Neuron (in vitro differentiated cells): ENCODE measurements around the gene CTSK.
"Not testable (repeated sequence)": the region's sequence is repeated elsewhere in the genome, so short reads cannot be mapped to it uniquely, and the experiment has no call there.

Source experiments
- H2AFZ ChIP-seq: one replicate; pipeline ENCODE4 v1.6.1; 2013; ENCODE audit warnings: low read depth, mild to moderate bottlenecking, inconsistent platforms, low read length, moderate library complexity
- H3K27me3 ChIP-seq: one replicate; pipeline ENCODE4 v1.6.1; 2013; ENCODE audit warnings: low read length; ENCODE audit not compliant: insufficient read depth
- H3K36me3 ChIP-seq: one replicate; pipeline ENCODE4 v1.6.1; 2013; ENCODE audit warnings: low read length; ENCODE audit not compliant: insufficient read depth
- H3K4me1 ChIP-seq: one replicate; pipeline ENCODE4 v1.6.1; 2013; ENCODE audit warnings: low read length; ENCODE audit not compliant: insufficient read depth
- H3K4me3 ChIP-seq: 2 replicates; pipeline ENCODE4 v1.5.1; 2013; ENCODE audit warnings: mild to moderate bottlenecking, low read length, moderate library complexity
- H3K9me3 ChIP-seq: one replicate; pipeline ENCODE4 v1.6.1; 2013; ENCODE audit warnings: low read length

The CTSK gene

DNA sequence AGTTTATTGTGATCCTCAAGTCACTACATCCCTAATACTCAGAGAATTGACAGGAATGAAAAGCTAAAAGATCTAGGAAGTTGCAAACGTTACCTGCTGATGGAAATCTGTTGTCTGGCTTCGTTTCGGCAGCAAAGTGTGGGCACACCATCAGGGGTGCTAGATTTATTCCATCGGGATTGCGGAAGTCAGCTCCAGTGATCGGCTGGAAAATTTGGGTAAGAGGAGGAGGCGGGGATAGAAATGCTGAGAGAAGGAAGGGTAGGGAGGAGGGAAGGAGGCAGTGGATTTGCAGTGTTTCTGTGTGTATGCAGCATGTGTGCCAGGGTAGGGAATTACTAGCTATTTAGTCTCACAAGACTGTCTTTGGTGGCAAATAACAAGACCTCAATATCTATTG, at the start of gene CTSK:
Gene CTSK (minus strand): TSS at position 140 of the 400 bp plus-strand sequence. CDS start 1,455 bp downstream, outside the sequence.
- Histone ChIP-seq H3K36me3 (peaks cover 25% of the 10 kb centered on the region), H3K4me1 (no peaks in the 10 kb centered on the region), H3K9me3 (no peaks in the 10 kb centered on the region), H3K27me3 (no peaks in the 10 kb centered on the region), H3K4me3 (no peak within 1 kb of the TSS), H2AFZ (no peak within 1 kb of the TSS)

DNA sequence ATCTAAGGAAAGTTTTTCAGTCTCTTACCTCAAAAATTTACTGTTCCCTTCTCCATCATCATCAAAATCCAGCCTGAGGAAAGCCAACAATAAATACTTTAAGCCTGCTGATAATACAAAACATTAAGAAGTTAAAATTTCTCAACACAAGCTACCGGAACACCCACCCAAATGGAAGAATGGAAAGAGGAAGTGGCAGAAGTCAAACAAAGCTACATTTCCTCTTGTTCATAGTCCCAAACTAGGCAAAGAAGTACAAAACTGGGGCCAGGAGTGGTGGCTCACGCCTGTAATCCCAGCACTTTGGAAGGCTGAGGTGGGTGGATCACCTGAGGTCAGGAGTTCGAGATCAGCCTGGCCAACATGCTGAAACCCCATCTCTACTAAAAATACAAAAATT, 44.7 kb upstream of the CTSK start:
- H3K36me3 ChIP-seq = peaks cover 31% of the 10 kb centered on the region
- not testable (repeated sequence) for H3K4me3 ChIP-seq, H3K27me3 ChIP-seq, H3K4me1 ChIP-seq, H3K9me3 ChIP-seq, H2AFZ ChIP-seq

DNA sequence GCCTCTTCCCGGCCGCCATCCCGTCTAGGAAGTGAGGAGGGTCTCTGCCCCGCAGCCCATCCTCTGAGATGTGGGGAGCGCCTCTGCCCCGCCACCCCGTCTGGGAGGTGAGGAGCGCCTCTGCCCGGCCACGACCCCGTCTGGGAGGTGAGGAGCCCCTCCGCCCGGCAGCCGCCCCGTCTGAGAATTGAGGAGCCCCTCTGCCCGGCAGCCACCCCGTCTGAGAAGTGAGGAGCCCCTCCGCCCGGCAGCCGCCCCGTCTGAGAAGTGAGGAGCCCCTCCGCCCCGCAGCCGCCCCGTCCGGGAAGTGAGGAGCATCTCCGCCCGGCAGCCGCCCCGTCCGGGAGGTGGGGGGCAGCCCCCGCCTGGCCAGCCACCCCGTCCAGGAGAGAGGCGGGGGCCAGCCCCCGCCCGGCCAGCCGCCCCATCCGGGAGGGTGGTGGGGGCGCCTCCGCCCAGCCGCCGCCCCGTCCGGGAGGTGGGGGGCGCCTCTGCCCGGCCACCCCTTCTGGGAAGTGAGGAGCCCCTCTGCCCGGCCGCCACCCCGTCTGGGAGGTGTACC, 42.8 kb upstream of the CTSK start:
- not testable (repeated sequence) for H3K27me3 ChIP-seq, H2AFZ ChIP-seq, H3K9me3 ChIP-seq, H3K4me3 ChIP-seq, H3K4me1 ChIP-seq
- H3K36me3 ChIP-seq = peaks cover 34% of the 10 kb centered on the region

DNA sequence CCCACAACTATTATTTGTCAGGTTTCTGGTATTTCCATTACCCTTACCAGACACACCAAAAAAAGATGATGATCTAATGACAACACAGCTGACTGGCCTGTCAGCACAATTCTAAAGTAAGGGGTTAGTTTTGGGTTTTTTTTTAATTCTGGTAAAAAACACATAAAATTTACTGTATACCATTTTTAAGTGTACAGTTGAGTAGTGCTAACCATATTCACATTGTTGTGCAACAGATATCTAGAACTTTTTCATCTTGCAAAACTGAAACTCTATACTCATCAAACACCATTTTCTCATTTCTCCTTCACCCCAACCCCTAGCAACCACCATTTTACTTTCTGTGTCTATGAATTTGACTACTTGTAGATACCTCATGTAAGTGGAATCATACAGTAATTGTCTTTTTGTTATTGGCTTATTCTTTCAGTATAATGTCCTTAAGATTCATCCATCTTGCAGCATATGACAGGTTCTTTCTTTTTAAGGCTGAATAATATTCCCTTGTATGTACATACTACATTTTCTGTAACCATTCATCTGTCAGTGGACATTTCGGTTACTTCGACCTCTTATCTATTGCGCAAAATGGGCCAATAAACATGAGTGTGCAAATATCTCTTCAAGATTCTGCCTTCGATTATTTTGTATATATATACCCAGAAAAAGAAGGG, 38.5 kb upstream of the CTSK start:
- peaks cover 14% of the 10 kb centered on the region for H3K36me3 ChIP-seq
- H3K4me1 ChIP-seq = no peaks in the 10 kb centered on the region
- no peak overlapping the region for H3K4me3 ChIP-seq
- peaks cover 3% of the 10 kb centered on the region for H3K9me3 ChIP-seq
- H2AFZ ChIP-seq = no peak overlapping the region
- no peaks in the 10 kb centered on the region for H3K27me3 ChIP-seq

DNA sequence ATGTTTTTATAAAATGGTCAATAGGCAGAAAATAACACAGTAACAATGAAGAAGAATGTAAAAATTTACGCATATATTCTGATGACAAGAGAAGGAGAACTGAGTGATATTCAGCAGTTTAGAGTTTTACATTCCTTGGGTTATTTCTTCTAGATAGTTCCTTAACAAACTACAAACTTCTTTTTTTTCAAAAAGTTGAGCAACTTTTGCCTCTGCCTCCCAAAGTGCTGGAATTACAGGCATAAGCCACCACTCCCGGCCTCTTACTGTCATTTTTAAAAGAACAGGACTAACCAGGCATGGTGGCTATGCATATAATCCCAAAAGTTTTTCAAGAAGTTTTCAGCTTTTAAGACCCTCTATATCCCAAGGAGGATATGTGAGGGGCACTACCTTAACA, 35.4 kb upstream of the CTSK start:
- no peaks in the 10 kb centered on the region for H3K27me3 ChIP-seq
- H3K9me3 ChIP-seq = no peaks in the 10 kb centered on the region
- H3K36me3 ChIP-seq = peaks cover 18% of the 10 kb centered on the region
- no peak overlapping the region for H3K4me3 ChIP-seq
- no peak overlapping the region for H2AFZ ChIP-seq
- no peaks in the 10 kb centered on the region for H3K4me1 ChIP-seq

DNA sequence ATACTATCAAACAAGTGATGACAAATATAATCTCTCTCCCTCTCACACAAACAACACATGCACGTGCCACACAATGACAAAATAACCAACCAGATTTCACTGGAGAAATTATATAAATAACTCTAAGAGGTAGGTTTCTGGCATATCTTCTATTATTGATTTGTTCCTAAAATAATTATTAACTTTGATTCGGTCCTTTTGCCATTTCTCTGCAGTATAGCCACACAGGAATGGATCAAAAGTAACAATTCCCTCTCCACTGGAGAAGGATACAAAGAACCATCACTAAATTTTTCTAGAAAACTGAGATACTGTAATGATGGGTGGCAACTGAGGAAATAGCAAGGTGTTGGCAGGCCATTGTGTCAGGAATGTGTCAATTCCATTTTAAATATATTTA, 34.9 kb upstream of the CTSK start:
- H3K36me3 ChIP-seq = peaks cover 16% of the 10 kb centered on the region

DNA sequence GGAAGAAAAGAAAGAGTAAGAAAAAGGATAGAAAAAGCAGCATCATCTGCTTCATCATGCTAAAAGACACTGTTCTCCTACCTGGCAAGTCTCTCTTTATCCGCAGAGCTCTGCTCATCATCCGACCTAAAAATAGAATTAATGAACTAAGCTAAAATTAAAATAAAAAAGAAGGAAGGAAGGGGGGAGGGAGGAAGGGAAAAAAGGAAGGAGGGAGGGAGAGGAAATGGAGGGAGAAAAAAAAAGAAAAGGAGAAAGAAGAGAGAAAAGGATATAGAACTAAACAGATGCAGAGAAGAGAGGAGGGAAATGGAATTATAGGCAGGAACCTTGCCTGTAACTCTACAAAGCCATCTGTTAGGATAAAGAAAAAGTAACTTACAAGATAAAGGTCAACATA, 34.3 kb upstream of the CTSK start:
- no peaks in the 10 kb centered on the region for H3K9me3 ChIP-seq
- no peaks in the 10 kb centered on the region for H3K4me1 ChIP-seq
- no peak overlapping the region for H2AFZ ChIP-seq
- H3K4me3 ChIP-seq = no peak overlapping the region
- H3K36me3 ChIP-seq = peaks cover 17% of the 10 kb centered on the region
- no peaks in the 10 kb centered on the region for H3K27me3 ChIP-seq

More for the DNA sequence above, 34.9 kb upstream of the CTSK start:
- Histone ChIP-seq H3K9me3 (no peaks in the 10 kb centered on the region), H2AFZ (no peak overlapping the region), H3K4me3 (no peak overlapping the region), H3K27me3 (no peaks in the 10 kb centered on the region), H3K4me1 (no peaks in the 10 kb centered on the region)

DNA sequence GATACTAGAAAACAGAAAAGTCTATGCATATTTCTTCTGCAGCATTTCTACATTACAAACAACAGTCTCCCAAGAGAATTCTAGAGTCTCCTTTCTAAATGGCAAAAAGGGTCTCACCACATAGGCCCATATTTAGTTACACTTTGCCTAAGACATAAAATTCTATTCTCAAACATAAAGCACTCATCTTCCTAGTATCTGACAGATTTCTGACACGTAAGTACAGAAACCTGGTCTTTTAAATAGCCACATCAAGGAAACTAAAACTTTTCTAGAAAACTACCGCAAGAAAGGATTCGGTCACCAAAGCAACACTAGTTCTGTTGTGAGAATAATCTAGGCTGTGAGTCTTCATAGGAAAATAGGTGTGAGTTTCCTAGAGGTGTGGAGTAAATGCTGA, 33.6 kb upstream of the CTSK start:
- Histone ChIP-seq H2AFZ (no peak overlapping the region), H3K4me3 (no peak overlapping the region), H3K4me1 (no peaks in the 10 kb centered on the region), H3K9me3 (no peaks in the 10 kb centered on the region), H3K36me3 (peaks cover 18% of the 10 kb centered on the region), H3K27me3 (no peaks in the 10 kb centered on the region)

DNA sequence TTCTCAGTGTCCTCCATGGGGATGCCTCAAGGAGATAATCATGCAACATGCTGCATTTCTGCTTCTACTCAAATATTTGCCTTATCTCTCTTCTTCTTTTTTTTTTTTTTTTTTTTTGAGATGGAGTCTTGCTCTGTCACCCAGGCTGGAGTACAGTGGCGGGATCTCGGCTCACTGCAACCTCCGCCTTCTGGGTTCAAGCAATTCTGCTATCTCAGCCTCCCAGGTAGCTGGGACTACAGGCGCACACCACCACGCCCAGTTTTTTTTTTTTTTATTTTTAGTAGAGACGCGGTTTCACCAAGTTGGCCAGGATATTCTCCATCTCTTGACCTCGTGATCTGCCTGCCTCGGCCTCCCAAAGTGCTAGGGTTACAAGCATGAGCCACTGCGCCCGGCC, 32.8 kb upstream of the CTSK start:
- H3K4me1 ChIP-seq, H3K9me3 ChIP-seq, H3K4me3 ChIP-seq, H3K27me3 ChIP-seq, H2AFZ ChIP-seq: not testable (repeated sequence)
- peaks cover 21% of the 10 kb centered on the region for H3K36me3 ChIP-seq

DNA sequence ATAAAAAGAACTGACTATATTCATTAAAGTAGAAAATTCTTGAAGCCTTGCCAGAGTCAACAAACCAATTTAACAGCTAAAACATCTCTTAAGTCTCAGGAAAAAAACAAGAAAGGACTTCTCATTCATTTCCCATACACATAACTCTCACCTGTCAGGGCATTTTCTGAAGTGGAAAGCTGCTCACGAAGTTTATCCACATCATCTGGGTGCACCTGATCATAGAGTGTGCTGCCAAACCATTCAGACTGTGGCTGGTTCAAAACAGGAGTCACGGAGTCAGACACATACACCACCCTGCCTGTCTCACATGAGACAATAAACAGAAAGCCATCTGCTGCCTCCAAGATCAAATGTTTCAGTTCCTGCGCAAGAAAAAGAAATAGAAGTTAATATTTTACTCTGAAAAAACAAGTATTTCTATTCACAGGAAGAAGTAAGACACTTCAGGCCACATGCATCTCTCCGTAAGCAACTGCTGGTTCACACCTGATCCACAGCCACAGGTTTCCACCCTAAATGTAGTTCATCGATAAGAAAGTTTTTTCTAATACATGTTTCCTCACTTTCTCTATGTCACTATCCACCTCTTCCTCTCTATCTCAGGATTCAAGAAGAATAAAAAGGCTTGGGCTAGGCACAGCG, 28.2 kb upstream of the CTSK start:
- H3K9me3 ChIP-seq = no peaks in the 10 kb centered on the region
- no peaks in the 10 kb centered on the region for H3K4me1 ChIP-seq
- no peaks in the 10 kb centered on the region for H3K27me3 ChIP-seq
- H3K4me3 ChIP-seq = no peak overlapping the region
- peaks cover 46% of the 10 kb centered on the region for H3K36me3 ChIP-seq
- no peak overlapping the region for H2AFZ ChIP-seq

DNA sequence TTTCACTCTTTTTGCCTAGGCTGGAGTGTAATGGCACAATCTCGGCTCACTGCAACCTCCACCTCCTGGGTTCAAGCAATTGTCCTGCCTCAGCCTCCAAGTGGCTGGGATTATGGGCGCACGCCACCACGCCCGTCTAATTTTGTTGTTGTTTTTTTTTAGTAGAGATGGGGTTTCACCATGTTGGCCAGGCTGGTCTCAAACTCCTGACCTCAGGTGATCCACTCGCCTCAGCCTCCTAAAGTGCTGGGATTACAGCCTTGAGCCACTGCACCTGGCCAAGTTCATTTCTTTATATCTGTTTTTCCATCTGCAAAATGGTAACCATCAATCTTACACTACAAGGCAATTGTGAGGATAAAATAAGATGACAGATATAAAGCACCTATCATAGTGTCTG, 25.9 kb upstream of the CTSK start:
- H2AFZ ChIP-seq = not testable (repeated sequence)

DNA sequence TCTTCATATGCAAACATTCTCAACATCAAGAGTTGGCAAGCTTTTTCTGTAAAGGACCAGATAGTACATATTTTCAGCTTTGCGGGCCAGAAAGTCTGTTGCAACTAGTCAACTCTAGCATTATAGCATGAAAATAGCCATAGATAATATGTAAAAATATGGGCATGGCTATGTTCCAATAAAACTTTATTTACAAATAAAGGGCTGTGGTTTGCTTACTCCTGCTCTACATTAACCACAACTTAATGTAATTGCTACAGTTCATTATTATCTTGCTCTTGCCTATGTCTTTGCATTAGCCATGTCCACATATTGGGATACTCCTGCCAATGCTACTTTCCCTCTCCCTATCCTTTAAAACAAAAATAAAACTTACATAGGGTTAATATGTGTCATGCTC, 24.5 kb upstream of the CTSK start:
- H3K9me3 ChIP-seq = no peaks in the 10 kb centered on the region
- H3K36me3 ChIP-seq = peaks cover 65% of the 10 kb centered on the region
- H3K4me3 ChIP-seq = no peak overlapping the region
- H2AFZ ChIP-seq = no peak overlapping the region
- H3K4me1 ChIP-seq = no peaks in the 10 kb centered on the region
- H3K27me3 ChIP-seq = no peaks in the 10 kb centered on the region

More for the DNA sequence above, 25.9 kb upstream of the CTSK start:
- not testable (repeated sequence) for H3K4me1 ChIP-seq, H3K9me3 ChIP-seq, H3K27me3 ChIP-seq, H3K4me3 ChIP-seq
- peaks cover 56% of the 10 kb centered on the region for H3K36me3 ChIP-seq

DNA sequence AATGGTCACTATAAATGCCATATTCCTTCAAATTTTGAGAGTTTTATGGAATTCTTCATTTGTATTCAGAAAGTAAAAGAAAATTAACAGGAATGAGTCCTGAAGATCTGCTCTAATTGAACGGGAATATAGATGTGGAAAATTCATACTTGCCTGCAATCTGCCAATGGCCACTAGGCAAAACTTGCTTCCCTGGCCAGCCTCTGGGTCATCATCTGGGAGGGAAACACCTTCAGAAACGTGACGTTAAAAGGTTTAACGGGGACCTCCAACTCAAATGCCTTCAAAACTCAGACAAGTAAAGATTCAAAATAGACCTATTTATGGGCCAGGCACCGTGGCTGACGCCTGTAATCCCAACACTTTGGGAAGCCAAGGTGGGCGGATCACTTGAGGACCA, 21.7 kb upstream of the CTSK start:
- H3K4me1 ChIP-seq = no peaks in the 10 kb centered on the region
- peaks cover 60% of the 10 kb centered on the region for H3K36me3 ChIP-seq
- H3K27me3 ChIP-seq = no peaks in the 10 kb centered on the region
- no peak overlapping the region for H3K4me3 ChIP-seq
- no peaks in the 10 kb centered on the region for H3K9me3 ChIP-seq
- H2AFZ ChIP-seq = no peak overlapping the region
